ENCODE results near the gene GNG2. TPM values are rescaled to one million over a fixed set of nuclear protein-coding genes. Genes with fewer than 3 reads are reported as not detected.

GNG2 gene
- total and polyA plus RNA-seq, 7 experiments from 2014 or later = 62.1 to 199 (median 117) TPM

DNA sequence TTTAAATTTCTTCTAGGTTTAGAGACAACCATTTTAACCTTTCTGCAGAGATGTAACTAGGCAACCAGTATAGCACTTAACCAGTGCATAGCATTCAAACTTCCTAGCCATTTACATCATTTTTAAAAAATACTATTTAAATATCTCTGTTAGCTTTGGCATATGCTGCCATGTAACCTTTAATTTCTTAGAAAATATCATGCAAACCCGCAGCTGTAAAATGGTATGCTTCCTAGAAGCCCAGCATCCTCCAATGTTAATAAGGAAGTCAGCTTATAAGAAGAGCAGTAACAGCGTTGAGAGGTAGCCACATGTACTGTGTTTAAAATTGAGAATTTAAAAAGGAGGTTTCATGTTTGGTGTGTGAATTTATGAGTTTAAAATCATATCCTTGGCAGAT, 22.8 kb downstream of the GNG2 start:
- no peaks in the 10 kb centered on the region for H3K27me3 Mint-ChIP-seq

GRCh38 chr14:51884086-51884927, 23.9 kb downstream of the GNG2 start:
- ATAC-seq (peak; percentile 79), DNase-seq (no peak)
- Mint-ChIP-seq H3K27ac (peak overlapping the region; percentile 18 to 91 (median 82)), H3K36me3 (peaks cover 8 to 51% (median 37%) of the 10 kb centered on the region in 5 donors), H3K4me1 (peaks cover 50 to 95% (median 89%) of the 10 kb centered on the region in 7 donors), H3K27me3 (no peaks in the 10 kb centered on the region), H3K9me3 (peaks cover 0 to 2% (median 0%) of the 10 kb centered on the region in 11 donors), H3K4me3 (peak overlapping the region in 9 of 10 donors; percentile 9 to 66 (median 43))
- H3K9me3 ChIP-seq (ENCODE audit: control insufficient read depth in 2 of 3, low read length in 3 of 3) = no peaks in the 10 kb centered on the region
- POLR2A ChIA-PET = interaction anchor here (1.0 to 2.5 kb wide), 5 partner anchors 11 to 39 kb away, joined by 3 to 22 read pairs (median 5); partner anchors contain the start of gene GNG2
- H3K4me1 ChIP-seq (ENCODE audit: control insufficient read depth in 2 of 2, insufficient read depth in 2 of 2, low read length in 2 of 2) = peaks cover 45 to 49% of the 10 kb centered on the region in 2 donors
- no peak overlapping the region for H3K4me3 ChIP-seq (ENCODE audit: low read length)
- CTCF ChIA-PET = interaction anchor here (0.6 to 1.5 kb wide), 2 partner anchors 24 to 96 kb away, joined by 3 to 4 read pairs; no protein-coding TSS in a partner anchor
- peak overlapping the region; percentile 19 for H3K27ac ChIP-seq (ENCODE audit: low read depth, low read length)
- H3K36me3 ChIP-seq (ENCODE audit: control insufficient read depth in 2 of 3, insufficient read depth in 3 of 3, low read length in 3 of 3) = peaks cover 0 to 4% (median 0%) of the 10 kb centered on the region in 3 experiments
- H3K27me3 ChIP-seq (ENCODE audit: control insufficient read depth in 2 of 2, insufficient read depth in 2 of 2, low read length in 2 of 2) = no peaks in the 10 kb centered on the region
- intact Hi-C loops (cut with micrococcal nuclease) = loop anchor here in 1 of 2 donors (1.0 to 2.0 kb wide), 3 partner anchors 14 to 37 kb away; no protein-coding TSS in a partner anchor

More for the DNA sequence above, 22.8 kb downstream of the GNG2 start:
- Mint-ChIP-seq H3K4me3 (peak overlapping the region in 7 of 10 donors; percentile 8 to 42 (median 28)), H3K4me1 (peaks cover 49 to 95% (median 89%) of the 10 kb centered on the region in 7 donors), H3K9me3 (peaks cover 0 to 3% (median 0%) of the 10 kb centered on the region in 11 donors), H3K27ac (peak overlapping the region in 6 of 9 donors; percentile 5 to 82 (median 55)), H3K36me3 (peaks cover 19 to 54% (median 42%) of the 10 kb centered on the region in 5 donors)
- H3K9me3 ChIP-seq (ENCODE audit: control insufficient read depth in 2 of 3, low read length in 3 of 3) = no peaks in the 10 kb centered on the region
- intact Hi-C loops (cut with micrococcal nuclease) = no loop called here
- DNase-seq = no peak
- POLR2A ChIA-PET = interaction anchor here (0.6 to 2.5 kb wide), 4 partner anchors 10 to 95 kb away, joined by 3 to 22 read pairs (median 5); partner anchors contain the start of gene GNG2
- H3K36me3 ChIP-seq (ENCODE audit: control insufficient read depth in 2 of 3, insufficient read depth in 3 of 3, low read length in 3 of 3) = peaks cover 0 to 9% (median 0%) of the 10 kb centered on the region in 3 experiments
- CTCF ChIA-PET = no interaction called here
- no peak overlapping the region for H3K27ac ChIP-seq (ENCODE audit: low read depth, low read length)
- peaks cover 38 to 41% of the 10 kb centered on the region in 2 donors for H3K4me1 ChIP-seq (ENCODE audit: control insufficient read depth in 2 of 2, insufficient read depth in 2 of 2, low read length in 2 of 2)
- no peak for ATAC-seq
- H3K27me3 ChIP-seq (ENCODE audit: control insufficient read depth in 2 of 2, insufficient read depth in 2 of 2, low read length in 2 of 2) = no peaks in the 10 kb centered on the region
- no peak overlapping the region for H3K4me3 ChIP-seq (ENCODE audit: low read length)

- no peaks in the 10 kb centered on the region for H3K36me3 ChIP-seq (ENCODE audit: control insufficient read depth in 2 of 3, insufficient read depth in 3 of 3, low read length in 3 of 3)
- no peak overlapping the region for H3K27ac ChIP-seq (ENCODE audit: low read depth, low read length)
- no peak overlapping the region for H3K4me3 ChIP-seq (ENCODE audit: low read length)
- H3K4me1 ChIP-seq (ENCODE audit: control insufficient read depth in 2 of 2, insufficient read depth in 2 of 2, low read length in 2 of 2) = peaks cover 36 to 64% of the 10 kb centered on the region in 2 donors
- Mint-ChIP-seq H3K4me3 (peak overlapping the region in 9 of 10 donors; percentile 5 to 73 (median 56)), H3K4me1 (peaks cover 52 to 99% (median 90%) of the 10 kb centered on the region in 7 donors), H3K27me3 (no peaks in the 10 kb centered on the region), H3K9me3 (peaks cover 0 to 2% (median 0%) of the 10 kb centered on the region in 11 donors), H3K27ac (peak overlapping the region; percentile 15 to 84 (median 43)), H3K36me3 (peaks cover under 1 to 44% (median 30%) of the 10 kb centered on the region in 5 donors)
- DNase-seq = peak in 1 of 9 donors; percentile 32
- ATAC-seq = peak; percentile 57
- no peaks in the 10 kb centered on the region for H3K9me3 ChIP-seq (ENCODE audit: control insufficient read depth in 2 of 3, low read length in 3 of 3)
- POLR2A ChIA-PET = interaction anchor here (0.7 to 1.4 kb wide), 6 partner anchors 9 to 90 kb away, joined by 3 to 4 read pairs (median 3); partner anchors contain the start of gene GNG2
- CTCF ChIA-PET = no interaction called here
- intact Hi-C loops (cut with micrococcal nuclease) = loop anchor here in 1 of 2 donors (2.0 kb wide), 1 partner anchor 15 kb away; no protein-coding TSS in a partner anchor
- H3K27me3 ChIP-seq (ENCODE audit: control insufficient read depth in 2 of 2, insufficient read depth in 2 of 2, low read length in 2 of 2) = no peaks in the 10 kb centered on the region
Observed at GRCh38 chr14:51889851-51890250, 29.4 kb downstream of the GNG2 start.

- no peaks in the 10 kb centered on the region for H3K27me3 Mint-ChIP-seq
- H3K36me3 ChIP-seq (ENCODE audit: control insufficient read depth in 2 of 3, insufficient read depth in 3 of 3, low read length in 3 of 3) = no peaks in the 10 kb centered on the region
- H3K4me3 Mint-ChIP-seq = peak overlapping the region in 1 of 10 donors; percentile 54
- POLR2A ChIA-PET = no interaction called here
- peaks cover 0 to 10% (median 0%) of the 10 kb centered on the region in 11 donors for H3K9me3 Mint-ChIP-seq
- no peak for ATAC-seq
- peaks cover 36 to 99% (median 86%) of the 10 kb centered on the region in 7 donors for H3K4me1 Mint-ChIP-seq
- H3K9me3 ChIP-seq (ENCODE audit: control insufficient read depth in 2 of 3, low read length in 3 of 3) = no peaks in the 10 kb centered on the region
- H3K36me3 Mint-ChIP-seq = peaks cover 7 to 47% (median 38%) of the 10 kb centered on the region in 5 donors
- intact Hi-C loops (cut with micrococcal nuclease) = no loop called here
- H3K4me3 ChIP-seq (ENCODE audit: low read length) = no peak overlapping the region
- DNase-seq = no peak
- H3K27ac Mint-ChIP-seq = peak overlapping the region in 4 of 9 donors; percentile 47 to 67 (median 58)
- CTCF ChIA-PET = interaction anchor here (0.5 to 1.0 kb wide), 3 partner anchors 11 to 34 kb away, joined by 3 read pairs; partner anchors contain the start of gene GNG2
- H3K27me3 ChIP-seq (ENCODE audit: control insufficient read depth in 2 of 2, insufficient read depth in 2 of 2, low read length in 2 of 2) = no peaks in the 10 kb centered on the region
- no peak overlapping the region for H3K27ac ChIP-seq (ENCODE audit: low read depth, low read length)
- peaks cover 29 to 50% of the 10 kb centered on the region in 2 donors for H3K4me1 ChIP-seq (ENCODE audit: control insufficient read depth in 2 of 2, insufficient read depth in 2 of 2, low read length in 2 of 2)
Observed at GRCh38 chr14:51894250-51894649, 33.8 kb downstream of the GNG2 start.

DNA sequence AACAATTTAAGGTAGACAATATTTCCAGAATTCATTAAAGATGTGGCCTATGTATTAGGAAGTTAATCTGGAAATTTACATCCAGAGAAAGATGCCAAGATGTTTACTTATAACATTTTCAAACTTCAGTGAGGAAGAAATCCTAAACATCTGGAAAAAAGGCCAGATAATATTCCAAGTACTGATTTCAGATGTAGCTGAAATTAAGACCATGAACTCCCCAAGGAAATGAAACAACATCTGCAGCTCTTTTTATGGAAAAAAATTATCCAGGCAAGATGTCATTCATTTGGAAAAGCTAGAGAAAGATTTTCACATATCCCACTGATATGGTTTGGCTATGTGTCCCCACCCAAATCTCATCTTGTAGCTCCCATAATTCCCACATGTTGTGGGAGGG, 35.0 kb downstream of the GNG2 start:
- Mint-ChIP-seq H3K36me3 (peaks cover 7 to 52% (median 43%) of the 10 kb centered on the region in 5 donors), H3K4me3 (no peak overlapping the region), H3K4me1 (peaks cover 28 to 99% (median 86%) of the 10 kb centered on the region in 7 donors), H3K27ac (peak overlapping the region in 4 of 9 donors; percentile 2 to 67 (median 18)), H3K9me3 (peaks cover 0 to 16% (median 0%) of the 10 kb centered on the region in 11 donors), H3K27me3 (no peaks in the 10 kb centered on the region)
- ATAC-seq (no peak), DNase-seq (no peak)
- H3K36me3 ChIP-seq (ENCODE audit: control insufficient read depth in 2 of 3, insufficient read depth in 3 of 3, low read length in 3 of 3) = no peaks in the 10 kb centered on the region
- no peaks in the 10 kb centered on the region for H3K9me3 ChIP-seq (ENCODE audit: control insufficient read depth in 2 of 3, low read length in 3 of 3)
- H3K27me3 ChIP-seq (ENCODE audit: control insufficient read depth in 2 of 2, insufficient read depth in 2 of 2, low read length in 2 of 2) = no peaks in the 10 kb centered on the region
- POLR2A ChIA-PET = interaction anchor here (1.2 kb wide), 1 partner anchor 49 kb away, joined by 3 read pairs; no protein-coding TSS in a partner anchor
- intact Hi-C loops (cut with micrococcal nuclease) = no loop called here
- H3K27ac ChIP-seq (ENCODE audit: low read depth, low read length) = no peak overlapping the region
- H3K4me3 ChIP-seq (ENCODE audit: low read length) = no peak overlapping the region
- H3K4me1 ChIP-seq (ENCODE audit: control insufficient read depth in 2 of 2, insufficient read depth in 2 of 2, low read length in 2 of 2) = peaks cover 22 to 43% of the 10 kb centered on the region in 2 donors
- CTCF ChIA-PET = interaction anchor here (1.0 to 1.2 kb wide), 2 partner anchors 14 to 27 kb away, joined by 3 to 4 read pairs; no protein-coding TSS in a partner anchor

DNA sequence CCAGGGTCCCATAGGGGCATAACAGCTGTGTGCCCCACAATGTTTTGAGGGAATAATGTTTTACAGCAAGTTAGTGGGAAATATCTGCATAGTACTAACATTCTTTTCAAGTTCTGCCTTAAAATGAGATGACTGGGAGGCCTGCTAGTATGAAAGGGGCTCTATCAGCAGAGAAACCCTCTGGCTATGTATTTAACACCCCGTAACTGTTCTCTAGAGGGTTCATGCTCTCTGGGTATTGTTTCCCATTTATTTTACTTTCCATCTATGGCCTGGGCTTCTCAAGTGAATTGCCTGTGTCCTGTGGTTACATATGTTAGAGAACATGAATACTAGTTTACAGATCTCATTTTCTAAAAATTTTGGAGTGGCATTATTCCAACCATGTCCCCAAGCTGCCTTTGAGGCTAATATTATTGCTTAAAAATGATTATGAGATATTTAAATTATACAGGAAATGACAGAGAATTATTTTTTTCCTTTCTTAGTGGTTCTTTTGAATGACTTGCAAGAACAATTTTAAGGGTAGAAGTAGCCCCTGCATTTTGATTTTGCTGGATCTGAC, 37.5 kb downstream of the GNG2 start:
- H3K9me3 Mint-ChIP-seq = peaks cover 0 to 17% (median 0%) of the 10 kb centered on the region in 11 donors
- H3K9me3 ChIP-seq (ENCODE audit: control insufficient read depth in 2 of 3, low read length in 3 of 3) = no peaks in the 10 kb centered on the region
- no peak overlapping the region for H3K4me3 ChIP-seq (ENCODE audit: low read length)
- CTCF ChIA-PET = no interaction called here
- intact Hi-C loops (cut with micrococcal nuclease) = loop anchor here in 1 of 2 donors (2.0 kb wide), 1 partner anchor 13 kb away; no protein-coding TSS in a partner anchor
- DNase-seq (no peak), ATAC-seq (no peak)
- no peaks in the 10 kb centered on the region for H3K27me3 Mint-ChIP-seq
- peaks cover 29 to 88% (median 77%) of the 10 kb centered on the region in 7 donors for H3K4me1 Mint-ChIP-seq
- H3K4me1 ChIP-seq (ENCODE audit: control insufficient read depth in 2 of 2, insufficient read depth in 2 of 2, low read length in 2 of 2) = peaks cover 29 to 52% of the 10 kb centered on the region in 2 donors
- H3K4me3 Mint-ChIP-seq = peak overlapping the region in 5 of 10 donors; percentile 3 to 36 (median 29)
- POLR2A ChIA-PET = no interaction called here
- H3K36me3 Mint-ChIP-seq = peaks cover 7 to 62% (median 38%) of the 10 kb centered on the region in 5 donors
- no peaks in the 10 kb centered on the region for H3K36me3 ChIP-seq (ENCODE audit: control insufficient read depth in 2 of 3, insufficient read depth in 3 of 3, low read length in 3 of 3)
- no peak overlapping the region for H3K27ac ChIP-seq (ENCODE audit: low read depth, low read length)
- H3K27me3 ChIP-seq (ENCODE audit: control insufficient read depth in 2 of 2, insufficient read depth in 2 of 2, low read length in 2 of 2) = no peaks in the 10 kb centered on the region
- H3K27ac Mint-ChIP-seq = peak overlapping the region in 8 of 9 donors; percentile 52 to 90 (median 76)
